ENCODE measurements around the gene NMB. TPM values are rescaled to one million over a fixed set of nuclear protein-coding genes. Genes with fewer than 3 reads are reported as not detected.
"Not testable (repeated sequence)": the region's sequence is repeated elsewhere in the genome, so short reads cannot be mapped to it uniquely, and the experiment has no call there.

The NMB gene
- total RNA-seq (2014; rRNA removed; shearing (Covaris generic)), result 13.5 and 19.4 TPM in 2 replicates

- Histone ChIP-seq H3K4me3 (ENCODE audit: insufficient read depth, low read depth, low read length) (peak within 1 kb of the TSS; percentile 59), H3K27me3 (ENCODE audit: control insufficient read depth, insufficient read depth, low read length) (peaks cover 10% of the 10 kb centered on the region), H3K36me3 (replicated peaks; ENCODE audit: control insufficient read depth, insufficient read depth, low read length) (no peaks in the 10 kb centered on the region)
- DNase-seq, result peak; percentile 99
Measured at GRCh38 chr15:84658080-84658787, at the start of gene NMB. NMB (minus strand) TSS chr15:84658199; CDS start chr15:84658152, 47 bp downstream.

DNA sequence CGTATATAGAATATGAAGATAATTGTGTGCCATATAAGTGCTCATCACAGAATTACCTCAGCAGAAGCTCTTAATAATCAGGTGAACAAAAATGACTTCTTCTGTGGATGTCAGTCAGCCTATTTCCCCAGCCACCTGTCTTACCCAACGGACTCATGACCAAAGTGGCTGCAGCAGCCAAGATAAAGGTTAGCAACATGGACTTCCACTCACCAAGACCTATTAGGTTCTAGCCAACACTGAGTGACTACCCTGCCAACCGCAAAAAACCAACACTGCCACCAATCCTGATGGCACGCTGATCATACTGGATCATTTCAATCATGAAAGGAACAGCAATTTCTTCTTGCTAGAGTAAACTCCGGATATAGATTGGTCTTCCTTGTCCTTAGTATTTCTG lies 45.8 kb upstream of the NMB start:
- DNase-seq, result no peak
- H3K27me3 ChIP-seq (ENCODE audit: control insufficient read depth, insufficient read depth, low read length), result no peaks in the 10 kb centered on the region
- H3K36me3 ChIP-seq (replicated peaks; ENCODE audit: control insufficient read depth, insufficient read depth, low read length), result no peaks in the 10 kb centered on the region

DNA sequence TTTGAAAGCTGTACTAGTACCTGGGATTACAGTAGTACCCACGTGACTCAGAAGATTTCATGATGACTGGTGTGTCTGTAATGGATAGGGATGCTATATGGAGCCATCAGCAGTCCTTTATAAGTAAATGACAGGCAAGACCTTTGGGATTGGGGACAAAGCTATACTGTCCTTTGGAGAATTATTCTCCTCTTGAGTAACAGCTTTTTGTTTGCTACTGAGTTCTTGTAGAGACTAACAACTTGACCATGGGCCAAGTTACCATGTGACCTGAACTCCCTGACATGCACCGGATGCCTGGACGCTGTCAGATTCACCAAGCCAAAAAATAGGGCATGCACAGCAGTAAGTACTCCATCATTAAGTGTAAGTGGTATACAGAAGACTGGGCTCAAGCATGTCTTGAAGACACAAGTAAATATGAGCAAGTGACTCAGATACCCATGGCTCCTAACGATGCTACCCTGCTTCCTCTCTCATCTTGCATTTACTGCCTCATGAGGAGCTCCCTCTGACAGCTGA lies 45.0 kb upstream of the NMB start:
- Histone ChIP-seq H3K4me3 (ENCODE audit: insufficient read depth, low read depth, low read length) (no peak overlapping the region), H3K27me3 (ENCODE audit: control insufficient read depth, insufficient read depth, low read length) (no peaks in the 10 kb centered on the region), H3K36me3 (replicated peaks; ENCODE audit: control insufficient read depth, insufficient read depth, low read length) (no peaks in the 10 kb centered on the region)
- no peak for DNase-seq

More for the DNA sequence above, 45.8 kb upstream of the NMB start:
- H3K4me3 ChIP-seq (ENCODE audit: insufficient read depth, low read depth, low read length), result no peak overlapping the region

DNA sequence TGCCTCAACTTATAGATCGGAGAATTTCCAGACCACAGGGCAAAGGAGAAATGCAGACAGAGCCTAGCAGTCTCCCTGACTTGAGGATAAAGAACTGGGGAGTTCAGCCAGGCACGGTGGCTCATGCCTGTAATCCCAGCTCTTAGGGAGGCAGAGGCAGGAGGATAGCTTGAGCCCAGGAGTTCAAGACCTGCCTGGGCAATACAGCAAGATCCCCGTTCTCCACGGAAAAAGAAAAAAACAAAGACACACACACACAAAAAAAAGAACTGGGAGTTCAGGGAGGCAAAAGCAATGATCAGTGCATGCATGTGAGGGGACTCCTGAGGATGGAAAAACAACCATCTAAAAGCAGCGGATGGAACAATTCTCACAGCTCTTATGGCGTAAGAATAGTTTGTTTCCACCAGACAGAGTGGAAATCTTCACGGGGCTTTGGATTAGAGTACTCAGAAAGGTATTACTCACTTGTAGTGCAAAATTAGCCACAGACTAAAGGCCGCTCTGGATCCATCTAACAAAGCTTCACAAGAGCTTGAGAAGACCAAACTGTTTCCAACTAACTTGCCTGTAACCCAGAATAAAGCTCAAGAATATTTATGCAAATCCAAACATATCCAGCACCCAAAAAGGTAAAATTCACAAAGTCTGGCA lies 41.7 kb upstream of the NMB start:
- H3K4me3 ChIP-seq (ENCODE audit: insufficient read depth, low read depth, low read length), result no peak overlapping the region
- no peaks in the 10 kb centered on the region for H3K36me3 ChIP-seq (replicated peaks; ENCODE audit: control insufficient read depth, insufficient read depth, low read length)
- no peaks in the 10 kb centered on the region for H3K27me3 ChIP-seq (ENCODE audit: control insufficient read depth, insufficient read depth, low read length)
- no peak for DNase-seq

DNA sequence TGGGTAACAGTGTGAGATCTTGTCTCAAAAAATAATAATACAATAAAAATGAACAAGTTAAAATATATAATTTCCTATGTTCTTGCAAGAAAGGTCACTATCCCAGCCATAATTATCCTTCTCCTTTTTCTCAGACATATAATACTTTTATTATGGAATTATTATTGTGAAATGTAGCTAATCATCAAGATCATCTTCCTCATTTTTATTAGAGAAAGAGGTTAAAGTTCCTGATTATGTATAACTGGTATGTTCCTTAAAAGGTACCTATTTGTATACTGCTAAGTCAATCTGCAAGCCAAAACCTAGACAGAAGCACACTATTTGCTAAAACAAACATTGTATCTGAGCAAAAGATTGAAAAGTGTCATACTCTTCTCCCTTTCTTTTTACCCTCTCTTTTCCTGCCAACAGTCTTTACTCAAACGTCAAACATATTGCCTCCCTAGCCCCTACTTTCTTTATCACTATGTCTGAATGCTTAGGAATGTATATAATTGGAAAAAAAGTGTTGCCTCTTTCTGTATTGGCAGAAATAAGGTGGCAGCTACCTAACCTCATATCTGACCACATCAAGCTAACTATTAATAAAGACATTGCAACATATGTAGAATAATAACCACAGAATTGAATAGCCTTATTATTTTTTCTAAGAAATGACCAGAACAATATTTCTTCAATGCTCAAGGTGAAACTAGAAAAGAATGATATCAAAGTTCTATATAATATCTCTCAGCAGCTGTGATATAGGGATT lies 39.4 kb upstream of the NMB start:
- H3K27me3 ChIP-seq (ENCODE audit: control insufficient read depth, insufficient read depth, low read length), result no peaks in the 10 kb centered on the region
- H3K36me3 ChIP-seq (replicated peaks; ENCODE audit: control insufficient read depth, insufficient read depth, low read length), result no peaks in the 10 kb centered on the region
- no peak overlapping the region for H3K4me3 ChIP-seq (ENCODE audit: insufficient read depth, low read depth, low read length)
- DNase-seq, result no peak

GRCh38 chr15:84696757-84697156 lies 38.8 kb upstream of the NMB start:
- DNase-seq, result no peak
- Histone ChIP-seq H3K27me3 (ENCODE audit: control insufficient read depth, insufficient read depth, low read length) (no peaks in the 10 kb centered on the region), H3K36me3 (replicated peaks; ENCODE audit: control insufficient read depth, insufficient read depth, low read length) (no peaks in the 10 kb centered on the region), H3K4me3 (ENCODE audit: insufficient read depth, low read depth, low read length) (no peak overlapping the region)

DNA sequence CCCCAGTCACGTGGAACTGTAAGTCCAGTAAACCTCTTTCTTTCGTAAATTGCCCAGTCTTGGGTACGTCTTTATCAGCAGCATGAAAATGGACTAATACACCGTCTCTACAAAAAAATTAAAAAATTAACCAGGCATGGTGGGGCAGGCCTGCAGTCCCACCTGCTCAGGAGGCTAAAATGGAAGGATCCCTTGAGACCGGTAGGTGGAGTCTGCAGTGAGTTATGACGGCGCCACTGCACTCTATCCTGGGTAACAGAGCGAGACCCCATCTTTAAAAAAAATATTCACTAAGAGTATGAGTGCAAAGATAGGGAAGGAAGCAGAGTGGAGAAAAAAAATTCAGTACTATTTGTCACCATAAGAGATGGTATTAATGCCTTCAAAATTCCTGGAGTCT lies 32.3 kb upstream of the NMB start:
- Histone ChIP-seq H3K27me3 (ENCODE audit: control insufficient read depth, insufficient read depth, low read length) (no peaks in the 10 kb centered on the region), H3K4me3 (ENCODE audit: insufficient read depth, low read depth, low read length) (no peak overlapping the region), H3K36me3 (replicated peaks; ENCODE audit: control insufficient read depth, insufficient read depth, low read length) (peaks cover 5% of the 10 kb centered on the region)
- no peak for DNase-seq

DNA sequence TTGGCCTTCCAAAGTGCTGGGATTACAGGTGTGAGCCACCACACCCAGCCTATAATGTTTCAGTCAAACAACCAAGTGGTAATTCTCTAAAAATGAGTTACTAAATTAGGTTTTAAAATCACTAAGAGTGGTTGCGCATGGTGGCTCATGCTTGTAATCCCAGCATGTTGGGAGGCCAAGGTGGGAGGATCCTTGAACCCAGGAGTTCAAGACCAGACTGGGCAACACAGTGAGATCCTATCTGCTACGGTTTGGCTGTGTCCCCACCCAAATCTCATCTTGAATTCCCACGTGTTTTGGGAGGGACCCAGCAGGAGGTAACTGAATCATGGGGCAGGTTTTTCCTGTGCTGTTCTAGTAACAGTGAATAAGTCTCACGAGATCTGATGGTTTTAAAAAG lies 31.9 kb upstream of the NMB start:
- Histone ChIP-seq H3K27me3 (ENCODE audit: control insufficient read depth, insufficient read depth, low read length) (no peaks in the 10 kb centered on the region), H3K4me3 (ENCODE audit: insufficient read depth, low read depth, low read length) (no peak overlapping the region), H3K36me3 (replicated peaks; ENCODE audit: control insufficient read depth, insufficient read depth, low read length) (peaks cover 5% of the 10 kb centered on the region)
- DNase-seq, result no peak

- DNase-seq; H3K27me3 ChIP-seq (ENCODE audit: control insufficient read depth, insufficient read depth, low read length); H3K36me3 ChIP-seq (replicated peaks; ENCODE audit: control insufficient read depth, insufficient read depth, low read length); H3K4me3 ChIP-seq (ENCODE audit: insufficient read depth, low read depth, low read length): not testable (repeated sequence)
Measured at GRCh38 chr15:84686446-84686845, 28.4 kb upstream of the NMB start.

- no peaks in the 10 kb centered on the region for H3K27me3 ChIP-seq (ENCODE audit: control insufficient read depth, insufficient read depth, low read length)
- DNase-seq, result no peak
- H3K36me3 ChIP-seq (replicated peaks; ENCODE audit: control insufficient read depth, insufficient read depth, low read length), result peaks cover 8% of the 10 kb centered on the region
- H3K4me3 ChIP-seq (ENCODE audit: insufficient read depth, low read depth, low read length), result no peak overlapping the region
Measured at GRCh38 chr15:84685304-84685703, 27.3 kb upstream of the NMB start.

- peaks cover 10% of the 10 kb centered on the region for H3K36me3 ChIP-seq (replicated peaks; ENCODE audit: control insufficient read depth, insufficient read depth, low read length)
- H3K4me3 ChIP-seq (ENCODE audit: insufficient read depth, low read depth, low read length), result no peak overlapping the region
- no peaks in the 10 kb centered on the region for H3K27me3 ChIP-seq (ENCODE audit: control insufficient read depth, insufficient read depth, low read length)
- no peak for DNase-seq
Measured at GRCh38 chr15:84684092-84684491, 26.1 kb upstream of the NMB start.

DNA sequence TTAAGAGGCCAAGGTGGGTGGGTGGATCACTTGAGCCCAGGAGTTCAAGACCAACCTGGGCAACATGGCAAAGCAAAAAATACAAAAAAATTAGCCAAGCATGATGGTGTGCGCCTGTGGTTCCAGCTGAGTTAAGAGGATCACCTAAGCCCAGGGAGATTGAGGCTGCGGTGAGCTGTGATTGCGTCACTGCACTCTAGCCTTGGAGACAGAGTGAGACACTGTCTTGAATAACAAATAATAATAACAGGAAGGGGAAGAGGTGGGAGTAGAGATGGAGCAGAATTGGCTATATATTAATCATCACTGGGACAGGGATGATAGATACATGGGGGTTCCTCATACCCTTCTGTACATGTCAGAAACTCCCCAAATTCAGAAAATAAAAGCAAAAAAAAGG lies 23.8 kb upstream of the NMB start:
- H3K36me3 ChIP-seq (replicated peaks; ENCODE audit: control insufficient read depth, insufficient read depth, low read length), result peaks cover 10% of the 10 kb centered on the region
- no peak overlapping the region for H3K4me3 ChIP-seq (ENCODE audit: insufficient read depth, low read depth, low read length)
- no peaks in the 10 kb centered on the region for H3K27me3 ChIP-seq (ENCODE audit: control insufficient read depth, insufficient read depth, low read length)
- DNase-seq, result no peak

GRCh38 chr15:84671211-84671610 lies 13.2 kb upstream of the NMB start:
- Histone ChIP-seq H3K27me3 (ENCODE audit: control insufficient read depth, insufficient read depth, low read length) (no peaks in the 10 kb centered on the region), H3K36me3 (replicated peaks; ENCODE audit: control insufficient read depth, insufficient read depth, low read length) (peaks cover 13% of the 10 kb centered on the region), H3K4me3 (ENCODE audit: insufficient read depth, low read depth, low read length) (no peak overlapping the region)
- no peak for DNase-seq

- DNase-seq, result no peak
- Histone ChIP-seq H3K4me3 (ENCODE audit: insufficient read depth, low read depth, low read length) (no peak overlapping the region), H3K27me3 (ENCODE audit: control insufficient read depth, insufficient read depth, low read length) (no peaks in the 10 kb centered on the region), H3K36me3 (replicated peaks; ENCODE audit: control insufficient read depth, insufficient read depth, low read length) (peaks cover 17% of the 10 kb centered on the region)
Measured at GRCh38 chr15:84669726-84670125, 11.7 kb upstream of the NMB start.

Measured in H7 (cell line).